ENCODE measurements around the gene OMP.
"Not testable (repeated sequence)": the region's sequence is repeated elsewhere in the genome, so short reads cannot be mapped to it uniquely, and the experiment has no call there.

The OMP gene

DNA sequence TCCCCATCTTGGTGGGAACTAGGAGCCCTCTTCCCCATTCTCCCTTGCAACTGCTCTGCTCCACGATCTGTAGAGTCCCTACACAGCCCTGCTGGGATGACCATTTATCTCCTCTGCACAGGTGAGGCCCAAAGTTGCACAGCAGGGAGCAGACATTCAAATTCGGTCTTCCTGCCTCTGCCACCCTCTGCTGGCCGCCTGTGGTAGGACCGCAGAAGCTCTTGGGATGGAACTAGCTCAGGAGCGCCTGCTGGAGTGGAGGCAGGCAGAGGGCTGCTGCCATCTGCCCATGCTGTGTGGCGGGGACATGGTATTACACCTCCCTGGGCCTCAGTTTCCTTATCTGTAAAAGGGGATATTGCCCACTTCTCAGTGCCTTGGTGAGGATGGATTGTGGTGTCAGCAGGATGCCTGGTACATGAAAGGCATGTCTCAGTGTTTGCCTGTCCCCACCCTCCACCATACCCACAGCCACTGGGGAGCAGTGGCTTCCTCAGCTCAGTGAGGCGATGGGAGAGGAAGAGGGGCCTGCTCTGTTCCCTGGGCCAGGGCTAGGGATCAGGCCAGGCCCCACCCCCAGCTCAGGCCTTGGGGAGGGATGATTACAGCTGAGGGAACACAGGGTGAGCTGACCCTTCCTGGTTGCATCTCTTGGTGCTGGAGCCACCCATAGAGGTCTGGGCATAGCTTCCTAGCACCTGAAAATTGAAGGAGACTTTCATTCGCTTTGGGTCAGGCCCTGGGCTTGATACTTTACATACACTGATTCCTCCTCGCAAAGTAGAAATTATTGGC lies 11.3 kb upstream of the OMP start:
- Histone ChIP-seq H3K27me3 (ENCODE audit: control insufficient read depth, insufficient read depth, low read length) (no peaks in the 10 kb centered on the region), H3K36me3 (ENCODE audit: control insufficient read depth, insufficient read depth, low read length) (no peaks in the 10 kb centered on the region), H3K4me1 (ENCODE audit: control insufficient read depth, insufficient read depth, low read length) (peaks cover 2% of the 10 kb centered on the region), H3K9ac (ENCODE audit: low read depth, low read length) (peak overlapping the region; percentile 18), H3K9me3 (ENCODE audit: control insufficient read depth, insufficient read depth, low read length) (no peaks in the 10 kb centered on the region), H3K4me3 (ENCODE audit: low read depth, low read length) (no peak overlapping the region)

DNA sequence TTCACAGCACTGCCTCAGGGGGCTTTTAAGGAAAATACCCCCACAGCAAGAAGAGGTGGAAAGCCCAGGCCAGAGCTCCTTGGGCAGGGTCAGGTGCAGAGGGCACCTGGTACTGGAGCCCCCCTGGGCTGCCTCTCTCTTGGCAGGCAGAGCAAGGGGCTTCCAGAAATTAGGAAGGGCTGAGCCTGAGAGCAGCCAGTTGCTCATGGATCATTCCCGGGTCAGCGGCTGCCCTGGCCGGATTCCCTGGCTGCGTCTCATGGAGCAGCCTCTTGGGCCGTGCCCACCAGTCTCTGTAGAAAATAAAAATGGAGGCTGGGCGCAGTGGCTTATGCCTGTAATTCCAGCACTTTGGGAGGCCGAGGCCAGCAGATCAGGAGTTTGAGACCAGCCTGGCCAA lies 10.3 kb upstream of the OMP start:
- Histone ChIP-seq H3K9ac (ENCODE audit: low read depth, low read length) (no peak overlapping the region), H3K4me3 (ENCODE audit: low read depth, low read length) (no peak overlapping the region), H3K4me1 (ENCODE audit: control insufficient read depth, insufficient read depth, low read length) (peaks cover 2% of the 10 kb centered on the region), H3K27me3 (ENCODE audit: control insufficient read depth, insufficient read depth, low read length) (no peaks in the 10 kb centered on the region), H3K9me3 (ENCODE audit: control insufficient read depth, insufficient read depth, low read length) (no peaks in the 10 kb centered on the region), H3K36me3 (ENCODE audit: control insufficient read depth, insufficient read depth, low read length) (no peaks in the 10 kb centered on the region)

DNA sequence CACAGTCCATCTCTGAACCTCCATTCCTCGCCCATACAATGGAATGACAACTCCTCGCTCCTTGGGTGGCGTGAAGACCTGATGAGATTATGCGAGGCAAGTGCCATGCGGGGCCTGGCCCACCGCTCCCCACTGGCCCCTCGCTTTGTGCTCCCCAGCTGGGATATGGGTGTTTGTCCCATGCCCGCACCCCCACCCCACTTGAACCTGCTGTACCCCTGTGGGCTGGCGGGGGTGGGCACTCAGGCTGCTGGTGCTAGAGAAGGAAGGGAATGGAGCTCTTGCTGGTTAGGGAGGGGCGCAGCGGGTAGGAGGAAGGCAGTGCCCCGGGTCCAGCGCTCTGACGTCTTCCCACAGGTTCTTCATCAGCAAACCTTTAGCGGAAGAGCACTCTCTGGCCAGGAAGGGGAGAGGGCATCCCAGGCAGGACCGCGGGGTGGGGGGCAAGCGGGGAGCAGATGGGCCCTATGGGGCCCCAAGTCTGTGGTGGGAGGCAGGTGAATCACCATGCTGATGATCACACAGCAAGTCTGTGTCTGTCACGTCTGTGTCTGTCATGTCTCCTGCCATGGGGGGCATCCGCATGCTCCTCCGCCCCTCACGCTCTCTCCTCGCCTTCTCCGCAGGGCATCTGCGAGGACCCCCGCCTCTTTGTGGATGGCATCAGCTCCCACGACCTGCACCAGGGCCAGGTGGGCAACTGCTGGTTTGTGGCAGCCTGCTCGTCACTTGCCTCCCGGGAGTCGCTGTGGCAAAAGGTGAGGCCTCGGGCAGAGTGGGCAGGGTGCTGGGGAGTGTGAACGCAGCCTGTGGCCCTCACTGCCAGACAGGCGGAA lies 9.4 kb upstream of the OMP start:
- Histone ChIP-seq H3K36me3 (ENCODE audit: control insufficient read depth, insufficient read depth, low read length) (no peaks in the 10 kb centered on the region), H3K27me3 (ENCODE audit: control insufficient read depth, insufficient read depth, low read length) (no peaks in the 10 kb centered on the region), H3K9me3 (ENCODE audit: control insufficient read depth, insufficient read depth, low read length) (no peaks in the 10 kb centered on the region), H3K4me1 (ENCODE audit: control insufficient read depth, insufficient read depth, low read length) (peaks cover 2% of the 10 kb centered on the region), H3K4me3 (ENCODE audit: low read depth, low read length) (no peak overlapping the region), H3K9ac (ENCODE audit: low read depth, low read length) (no peak overlapping the region)

DNA sequence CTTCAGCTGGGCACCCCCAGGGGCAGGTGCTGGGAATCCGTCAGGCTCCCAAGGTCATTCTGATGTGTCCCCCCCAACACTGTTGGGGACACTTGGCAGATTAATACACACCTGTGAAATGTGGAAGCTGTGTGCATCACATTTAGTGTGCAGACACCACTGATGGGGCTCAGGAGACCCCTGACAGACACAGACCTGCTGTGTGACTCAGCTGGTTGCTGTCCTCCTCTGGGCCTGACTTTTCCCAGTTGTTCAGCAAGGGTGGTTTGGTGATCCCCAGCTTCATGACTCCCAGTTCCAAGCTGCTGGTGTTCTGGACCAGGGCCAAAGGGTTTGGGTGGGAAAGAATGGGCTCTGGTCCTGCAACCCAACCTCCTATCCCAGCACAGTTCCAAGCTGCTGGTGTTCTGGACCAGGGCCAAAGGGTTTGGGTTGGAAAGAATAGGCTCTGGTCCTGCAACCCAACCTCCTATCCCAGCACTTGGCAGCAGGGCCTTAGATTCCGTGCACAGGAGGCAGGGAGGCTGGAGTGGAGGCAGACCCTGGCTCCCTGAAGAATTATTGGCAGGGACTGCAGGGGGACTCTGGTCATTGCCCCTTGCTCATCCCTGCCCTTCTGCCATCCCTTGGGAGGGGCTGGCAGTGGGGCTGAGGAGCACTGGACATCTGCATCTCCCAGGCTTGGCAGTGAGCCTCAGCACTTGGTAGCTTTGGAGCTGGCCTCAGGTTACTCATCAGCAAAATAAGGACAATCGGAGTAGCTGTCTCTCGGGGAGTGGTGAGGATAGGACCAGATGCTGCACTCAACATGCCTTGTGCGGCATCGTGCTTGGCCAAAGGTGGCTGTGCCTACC lies 8.4 kb upstream of the OMP start:
- peaks cover 2% of the 10 kb centered on the region for H3K4me1 ChIP-seq (ENCODE audit: control insufficient read depth, insufficient read depth, low read length)
- no peak overlapping the region for H3K4me3 ChIP-seq (ENCODE audit: low read depth, low read length)
- no peak overlapping the region for H3K9ac ChIP-seq (ENCODE audit: low read depth, low read length)
- H3K27me3 ChIP-seq (ENCODE audit: control insufficient read depth, insufficient read depth, low read length) = no peaks in the 10 kb centered on the region
- H3K9me3 ChIP-seq (ENCODE audit: control insufficient read depth, insufficient read depth, low read length) = no peaks in the 10 kb centered on the region
- H3K36me3 ChIP-seq (ENCODE audit: control insufficient read depth, insufficient read depth, low read length) = no peaks in the 10 kb centered on the region

DNA sequence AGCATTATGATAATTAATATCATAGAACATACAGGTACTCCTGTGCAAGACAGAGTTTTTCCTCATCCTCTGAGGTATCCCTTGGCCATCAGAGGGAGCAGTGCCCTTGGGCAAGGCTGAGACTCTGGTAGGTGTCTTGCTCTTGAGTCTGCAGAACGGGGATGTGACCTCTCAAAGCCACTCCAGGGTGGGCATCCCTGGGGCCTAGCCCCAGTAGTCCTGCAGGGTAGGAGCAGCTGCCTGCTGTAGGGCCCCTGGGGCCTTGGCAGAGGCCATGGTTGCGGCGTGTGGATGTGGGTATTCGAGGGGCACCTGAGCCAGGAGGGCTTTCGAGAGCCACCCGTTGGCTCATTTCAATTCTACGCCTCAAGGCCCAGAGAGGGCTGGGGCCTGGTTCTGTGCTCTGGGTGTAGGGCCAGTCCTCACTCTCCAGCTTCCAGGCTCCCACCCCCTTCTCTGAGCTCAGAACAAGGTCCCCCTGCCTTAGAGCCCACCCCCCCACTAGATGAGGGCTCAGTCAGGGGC lies 7.7 kb upstream of the OMP start:
- Histone ChIP-seq H3K9me3 (ENCODE audit: control insufficient read depth, insufficient read depth, low read length) (no peaks in the 10 kb centered on the region), H3K4me3 (ENCODE audit: low read depth, low read length) (no peak overlapping the region), H3K4me1 (ENCODE audit: control insufficient read depth, insufficient read depth, low read length) (peaks cover 2% of the 10 kb centered on the region), H3K9ac (ENCODE audit: low read depth, low read length) (no peak overlapping the region), H3K36me3 (ENCODE audit: control insufficient read depth, insufficient read depth, low read length) (no peaks in the 10 kb centered on the region), H3K27me3 (ENCODE audit: control insufficient read depth, insufficient read depth, low read length) (no peaks in the 10 kb centered on the region)

DNA sequence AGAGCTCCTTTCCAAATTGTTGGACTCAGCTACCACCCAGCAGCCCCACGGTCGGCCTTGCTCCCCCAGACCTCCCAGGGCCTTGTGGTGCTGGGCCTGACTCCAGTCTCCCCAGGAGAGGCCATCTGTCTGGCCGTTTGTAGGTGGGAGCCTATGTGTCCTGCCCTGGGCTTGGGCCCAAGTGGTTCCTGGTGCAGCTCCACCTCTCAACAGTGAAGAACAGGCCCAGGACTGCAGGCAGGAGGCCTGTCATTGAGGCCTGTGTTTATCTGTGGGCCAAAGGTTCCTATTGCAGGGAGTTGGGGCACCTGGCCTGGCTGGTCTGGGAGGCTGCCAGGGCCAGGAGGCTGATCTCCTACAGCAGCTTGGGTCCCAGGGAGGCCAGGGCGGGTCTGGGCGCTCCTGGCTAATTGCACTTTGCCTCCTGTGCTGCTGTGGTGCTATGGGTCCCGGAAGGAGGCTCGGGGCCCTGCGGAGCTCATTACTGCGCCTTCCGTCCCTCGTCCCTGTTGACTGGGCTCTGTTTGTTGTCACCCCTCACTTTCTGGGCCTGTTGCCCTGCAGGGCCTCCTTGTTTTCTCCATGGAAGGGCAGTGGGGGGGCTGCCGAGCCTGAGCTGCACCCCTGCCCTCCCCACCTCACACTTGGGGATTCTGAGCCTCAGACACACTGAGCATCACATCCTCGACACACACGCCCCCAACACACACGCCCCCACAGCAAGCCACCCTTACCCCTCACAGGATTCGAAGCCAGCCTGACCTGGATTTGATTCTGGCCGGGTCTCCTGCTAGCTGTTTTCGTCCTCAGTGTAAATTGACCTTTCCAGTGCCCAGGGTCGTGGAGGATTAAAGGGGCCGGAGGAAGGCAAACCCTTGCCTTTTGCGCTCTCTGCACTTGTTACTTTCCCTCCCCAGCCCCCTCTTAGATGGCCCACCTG lies 6.8 kb upstream of the OMP start:
- no peaks in the 10 kb centered on the region for H3K36me3 ChIP-seq (ENCODE audit: control insufficient read depth, insufficient read depth, low read length)
- H3K27me3 ChIP-seq (ENCODE audit: control insufficient read depth, insufficient read depth, low read length) = no peaks in the 10 kb centered on the region
- no peaks in the 10 kb centered on the region for H3K9me3 ChIP-seq (ENCODE audit: control insufficient read depth, insufficient read depth, low read length)
- peaks cover 2% of the 10 kb centered on the region for H3K4me1 ChIP-seq (ENCODE audit: control insufficient read depth, insufficient read depth, low read length)
- H3K9ac ChIP-seq (ENCODE audit: low read depth, low read length) = no peak overlapping the region
- no peak overlapping the region for H3K4me3 ChIP-seq (ENCODE audit: low read depth, low read length)

DNA sequence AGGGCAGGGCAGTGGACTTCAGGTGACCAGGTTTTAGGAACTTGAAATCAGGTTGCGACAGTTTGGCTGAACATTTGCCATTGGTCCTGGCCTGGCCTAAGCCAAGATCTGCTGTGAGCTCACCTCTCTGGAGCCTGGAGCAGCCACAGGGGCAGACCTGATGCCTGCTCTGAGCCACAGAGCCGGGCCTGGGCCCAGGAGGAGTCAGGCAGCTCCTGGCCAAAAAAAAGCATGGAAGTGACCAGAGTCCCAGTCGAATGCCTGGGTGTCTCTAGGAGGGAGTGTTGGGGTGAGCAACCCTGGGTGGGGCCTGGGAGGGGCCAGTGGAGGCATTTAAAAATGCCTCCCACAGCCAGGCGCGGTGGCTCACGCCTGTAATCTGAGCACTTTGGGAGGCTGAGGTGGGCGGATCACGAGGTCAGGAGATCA lies 6.0 kb upstream of the OMP start:
- Histone ChIP-seq H3K9ac (ENCODE audit: low read depth, low read length) (no peak overlapping the region), H3K27me3 (ENCODE audit: control insufficient read depth, insufficient read depth, low read length) (no peaks in the 10 kb centered on the region), H3K36me3 (ENCODE audit: control insufficient read depth, insufficient read depth, low read length) (no peaks in the 10 kb centered on the region), H3K9me3 (ENCODE audit: control insufficient read depth, insufficient read depth, low read length) (no peaks in the 10 kb centered on the region), H3K4me3 (ENCODE audit: low read depth, low read length) (no peak overlapping the region), H3K4me1 (ENCODE audit: control insufficient read depth, insufficient read depth, low read length) (no peaks in the 10 kb centered on the region)

DNA sequence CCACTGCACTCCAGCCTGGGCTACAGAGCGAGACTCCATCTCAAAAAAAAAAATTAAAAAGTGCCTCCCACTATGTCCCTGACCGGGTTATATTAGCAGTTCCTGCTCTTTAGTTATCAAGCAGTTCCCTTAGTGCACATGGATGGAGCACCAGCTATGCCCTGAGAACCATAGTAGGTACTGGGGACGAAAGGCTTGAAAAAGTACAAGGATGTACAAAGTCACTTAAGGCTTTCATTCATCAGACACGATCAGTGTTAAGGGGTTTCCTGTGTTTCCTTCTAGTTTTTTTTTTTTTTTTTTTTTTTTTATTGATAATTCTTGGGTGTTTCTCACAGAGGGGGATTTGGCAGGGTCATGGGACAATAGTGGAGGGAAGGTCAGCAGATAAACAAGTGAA lies 5.5 kb upstream of the OMP start:
- H3K27me3 ChIP-seq (ENCODE audit: control insufficient read depth, insufficient read depth, low read length); H3K36me3 ChIP-seq (ENCODE audit: control insufficient read depth, insufficient read depth, low read length); H3K9me3 ChIP-seq (ENCODE audit: control insufficient read depth, insufficient read depth, low read length); H3K4me1 ChIP-seq (ENCODE audit: control insufficient read depth, insufficient read depth, low read length); H3K9ac ChIP-seq (ENCODE audit: low read depth, low read length); H3K4me3 ChIP-seq (ENCODE audit: low read depth, low read length): not testable (repeated sequence)

DNA sequence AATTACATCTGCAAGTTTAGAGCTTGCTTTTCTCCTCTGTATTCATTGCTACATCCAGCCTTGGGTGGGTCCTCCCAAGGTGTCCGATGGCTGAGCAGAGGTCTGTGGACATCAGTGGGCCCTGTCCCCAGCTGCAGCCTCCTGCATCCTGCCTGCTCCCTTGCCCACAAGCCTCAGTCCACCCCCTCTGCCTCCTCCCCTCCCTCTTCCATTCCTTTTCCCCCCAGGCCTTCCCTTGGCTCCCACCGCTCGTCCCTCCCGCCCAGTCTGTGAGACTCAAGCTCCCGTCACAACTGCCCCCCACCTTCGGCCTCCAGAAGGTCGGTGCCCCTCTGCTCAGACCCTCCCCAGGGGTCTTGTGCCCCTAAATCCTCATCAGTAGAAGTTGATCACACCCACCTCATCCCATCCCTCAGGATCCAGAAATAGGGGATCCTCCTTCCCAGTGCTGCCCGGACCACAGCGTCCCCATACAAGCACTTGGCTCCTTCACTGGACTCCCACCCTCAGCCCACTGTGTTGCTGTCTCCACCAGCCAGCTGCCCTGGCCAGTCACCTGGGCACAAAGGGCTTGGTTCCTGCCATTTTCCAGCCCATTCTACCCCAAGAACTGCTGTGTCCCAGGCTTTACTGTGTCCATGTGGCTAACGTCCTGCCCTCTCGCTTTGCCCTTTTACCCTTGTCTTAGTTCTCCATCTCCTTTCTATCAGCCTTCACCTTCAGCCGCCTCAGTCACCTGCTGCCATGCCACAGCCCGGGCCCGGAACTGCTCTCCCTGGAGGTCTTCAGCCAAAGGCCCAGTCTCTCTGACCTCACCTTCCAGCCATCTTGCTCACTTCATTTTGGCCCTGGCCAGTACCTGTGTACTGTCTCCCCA lies 2.2 kb upstream of the OMP start:
- no peaks in the 10 kb centered on the region for H3K4me1 ChIP-seq (ENCODE audit: control insufficient read depth, insufficient read depth, low read length)
- H3K27me3 ChIP-seq (ENCODE audit: control insufficient read depth, insufficient read depth, low read length) = no peaks in the 10 kb centered on the region
- no peak overlapping the region for H3K4me3 ChIP-seq (ENCODE audit: low read depth, low read length)

DNA sequence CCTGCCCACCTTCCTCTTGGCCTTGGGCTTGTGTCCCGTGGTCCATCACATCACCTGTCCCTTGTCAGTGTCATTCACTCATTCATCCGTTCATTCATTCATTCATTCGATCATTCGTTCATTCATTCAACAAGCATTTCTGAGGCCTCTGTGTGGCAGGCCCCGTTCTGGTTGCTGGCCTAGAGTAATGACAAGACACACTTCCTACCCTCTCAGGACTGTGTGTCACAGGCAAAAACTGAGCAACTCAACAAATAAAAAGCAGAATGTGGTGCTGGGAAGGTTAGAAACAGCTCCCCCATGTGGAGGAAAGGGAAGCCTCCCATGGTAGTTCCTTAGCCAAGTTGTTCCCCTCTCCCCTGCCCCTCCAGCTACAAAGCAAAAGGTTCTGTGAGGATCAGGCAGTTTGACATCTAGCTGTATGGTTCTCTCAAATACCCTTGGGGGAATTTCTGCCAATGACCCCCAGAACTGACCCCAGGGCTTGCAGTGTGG lies 1.6 kb upstream of the OMP start:
- H3K36me3 ChIP-seq (ENCODE audit: control insufficient read depth, insufficient read depth, low read length) = no peaks in the 10 kb centered on the region
- H3K4me3 ChIP-seq (ENCODE audit: low read depth, low read length) = no peak overlapping the region
- H3K9ac ChIP-seq (ENCODE audit: low read depth, low read length) = no peak overlapping the region
- no peaks in the 10 kb centered on the region for H3K4me1 ChIP-seq (ENCODE audit: control insufficient read depth, insufficient read depth, low read length)
- H3K9me3 ChIP-seq (ENCODE audit: control insufficient read depth, insufficient read depth, low read length) = no peaks in the 10 kb centered on the region
- no peaks in the 10 kb centered on the region for H3K27me3 ChIP-seq (ENCODE audit: control insufficient read depth, insufficient read depth, low read length)

More for the DNA sequence above, 2.2 kb upstream of the OMP start:
- Histone ChIP-seq H3K36me3 (ENCODE audit: control insufficient read depth, insufficient read depth, low read length) (no peaks in the 10 kb centered on the region), H3K9me3 (ENCODE audit: control insufficient read depth, insufficient read depth, low read length) (no peaks in the 10 kb centered on the region), H3K9ac (ENCODE audit: low read depth, low read length) (no peak overlapping the region)

Data from iPS-15b (cell line).